A549 (cell line): ENCODE results near the gene ATG9A. TPM values are rescaled to one million over a fixed set of nuclear protein-coding genes. Genes with fewer than 3 reads are reported as not detected.

ENCODE experiments used
- ATAC-seq, 2 experiments: fragments of 200-7000 bp in 1 of 2; fragments of >200 bp in 1 of 2; cut with Nextera tagmentation in 1 of 2; cut with Tn5 transposase in 1 of 2; 3 replicates each; pipeline versions ENCODE4 v1.8.0 to v1.9.1; 2018 to 2020; ENCODE audit warnings: mild to moderate bottlenecking in 1 of 2, moderate library complexity in 1 of 2
- CTCF ChIA-PET: fragments of 300-600 bp; sonication (Branson Sonifier 250); formaldehyde crosslinking; extraction: SDS; loops from one replicate; lab custom pipeline; 2021; ENCODE audit warnings: antibody characterized with exemption, inconsistent platforms; lab: Yijun Ruan, JAX
- POLR2A ChIA-PET: fragments of 350-600 bp; formaldehyde crosslinking; extraction: SDS; loops from one replicate; lab custom pipeline; 2021; ENCODE audit warnings: antibody characterized with exemption, inconsistent platforms; lab: Yijun Ruan, JAX
- DNase-seq, 2 experiments: peaks; one replicate each; pipeline versions ENCODE4 v3.0.0 to v3.0.0-alpha.2; 2011 to 2016; ENCODE audit warnings: low read depth in 1 of 2, low spot score in 1 of 2
- FAIRE-seq: peaks from 2 replicates; lab custom pipeline; 2011; peaks lifted over from hg19 to GRCh38; lab: Jason Lieb, UNC
- H3K27ac ChIP-seq, 2 experiments: fragments of >200 bp; sonication (Bioruptor Twin); formaldehyde crosslinking; 3 replicates each; pipeline ENCODE4 v1.5.1; 2016 to 2017
- H3K4me1 ChIP-seq: fragments of >200 bp; sonication (Bioruptor Twin); formaldehyde crosslinking; 3 replicates; pipeline ENCODE4 v1.6.1; 2016
- H3K4me2 ChIP-seq: fragments of >200 bp; sonication (Bioruptor Twin); formaldehyde crosslinking; 3 replicates; pipeline ENCODE4 v1.6.1; 2016
- H3K4me3 ChIP-seq: fragments of >200 bp; sonication (Bioruptor Twin); formaldehyde crosslinking; 3 replicates; pipeline ENCODE4 v1.5.1; 2016
- H3K9me3 ChIP-seq: fragments of >200 bp; sonication (Bioruptor Twin); formaldehyde crosslinking; 3 replicates; pipeline ENCODE4 v1.6.1; 2016
- BHLHE40 ChIP-seq: IDR thresholded peaks from 2 replicates; pipeline ENCODE4 v1.6.1; 2012; ENCODE audit warnings: low read depth, low read length, inconsistent platforms
- CHD2 ChIP-seq: fragments of 150-350 bp; IDR thresholded peaks from 2 replicates; pipeline ENCODE4 v1.6.1; 2014; ENCODE audit warnings: low read length; ENCODE audit not compliant: partially characterized antibody
- EP300 ChIP-seq, 2 experiments: fragments of >200 bp; sonication (Bioruptor Twin); formaldehyde crosslinking; IDR thresholded peaks; 2 replicates in 1 of 2; 3 replicates in 1 of 2; pipeline ENCODE4 v1.6.1; 2016 to 2017
- HDAC2 ChIP-seq: fragments of 200-600 bp; sonication (generic); IDR thresholded peaks from 2 replicates; pipeline ENCODE4 v1.6.1; 2016
- HEYL ChIP-seq: fragments of 250-450 bp; sonication (Bioruptor Pico); IDR thresholded peaks from 2 replicates; pipeline ENCODE4 v1.8.0; 2021; ENCODE audit warnings: mild to moderate bottlenecking, moderate library complexity
- KDM1A ChIP-seq: fragments of 200-600 bp; sonication (generic); IDR thresholded peaks from 2 replicates; pipeline ENCODE4 v1.6.1; 2016; ENCODE audit warnings: low read depth, mild to moderate bottlenecking
- MAZ ChIP-seq: fragments of 150-350 bp; IDR thresholded peaks from 2 replicates; pipeline ENCODE4 v1.6.1; 2014; ENCODE audit warnings: antibody characterized with exemption, low read depth, low read length, borderline replicate concordance
- MYC ChIP-seq: IDR thresholded peaks from 2 replicates; pipeline ENCODE4 v1.6.1; 2012; ENCODE audit warnings: mild to moderate bottlenecking, inconsistent platforms, low read length, improper control_type of control experiment, borderline replicate concordance
- NFE2L2 ChIP-seq: fragments of 150-350 bp; conservative IDR thresholded peaks from 2 replicates; pipeline ENCODE4 v1.6.1; 2014; ENCODE audit warnings: low read length
- NPAS2 ChIP-seq: fragments of 250-450 bp; sonication (Bioruptor Pico); IDR thresholded peaks from 2 replicates; pipeline ENCODE4 v1.8.0; 2022; ENCODE audit warnings: mild to moderate bottlenecking, moderate library complexity, borderline replicate concordance
- PHF8 ChIP-seq: fragments of 200-600 bp; sonication (generic); IDR thresholded peaks from 2 replicates; pipeline ENCODE4 v1.6.1; 2016; ENCODE audit warnings: low read depth, mild to moderate bottlenecking, antibody characterized with exemption, moderate library complexity, borderline replicate concordance
- RAD21 ChIP-seq, 2 experiments: fragments of >200 bp in 1 of 2; sonication (Bioruptor Twin) in 1 of 2; formaldehyde crosslinking in 1 of 2; IDR thresholded peaks in 1 of 2; conservative IDR thresholded peaks in 1 of 2; 2 replicates in 1 of 2; 3 replicates in 1 of 2; pipeline ENCODE4 v1.6.1; 2012 to 2018; ENCODE audit warnings: inconsistent platforms in 1 of 2
- SMC3 ChIP-seq: fragments of >200 bp; sonication (Bioruptor Twin); formaldehyde crosslinking; IDR thresholded peaks from 3 replicates; pipeline ENCODE4 v1.6.1; 2018; ENCODE audit warnings: inconsistent platforms
- SREBF2 ChIP-seq: fragments of 450-650 bp; IDR thresholded peaks from 2 replicates; pipeline ENCODE4 v1.6.1; 2014; ENCODE audit warnings: mild to moderate bottlenecking, moderate library complexity
- TFCP2L1 ChIP-seq: fragments of 250-450 bp; sonication (Bioruptor Pico); IDR thresholded peaks from 2 replicates; pipeline ENCODE4 v1.5.0; 2021; ENCODE audit warnings: mild to moderate bottlenecking
- ZC3H11A ChIP-seq: fragments of 450-650 bp; IDR thresholded peaks from 2 replicates; pipeline ENCODE4 v1.6.1; 2014; ENCODE audit warnings: antibody characterized with exemption, mild to moderate bottlenecking
- WGBS: methylation state at CpG from one replicate; pipeline ENCODE4 v1.1.6; 2017; ENCODE audit errors: missing lambda C conversion rate; 5-methylcytosine and 5-hydroxymethylcytosine counted together
- polyA plus RNA-seq, 4 experiments: library from polyadenylated mRNA; depleted of rRNA in 3 of 4; stranded (reverse); fragments of >200 nt; fragmentation: RNase III in 1 of 4; extraction: RNeasy Plus Mini Kit Qiagen cat#74134 plus additional on column Dnase treatment in 1 of 4; gene quantifications; 2 replicates in 3 of 4; 3 replicates in 1 of 4; pipeline ENCODE4 v1.2.3, GENCODE V29; 2011 to 2017
- TF ChIP-seq, protein P1 (sequence below): fragments of 200-600 bp; sonication (generic); IDR thresholded peaks from 2 replicates; pipeline ENCODE4 v1.6.1; 2016; ENCODE audit warnings: antibody characterized with exemption, mild to moderate bottlenecking, moderate library complexity
- TF ChIP-seq, protein P2 (sequence below): fragments of >200 bp; sonication (Bioruptor Twin); formaldehyde crosslinking; IDR thresholded peaks from 2 replicates; pipeline ENCODE4 v1.6.1; 2016
- TF ChIP-seq, protein P3 (sequence below): fragments of 250-450 bp; sonication (Bioruptor Pico); IDR thresholded peaks from 2 replicates; pipeline ENCODE4 v1.5.0; 2021; ENCODE audit warnings: mild to moderate bottlenecking, moderate library complexity, borderline replicate concordance

ATG9A gene
- polyA plus RNA-seq, 2 of the 4 experiments (the other 2 are of a cell fraction) = 41.9 to 75.2 TPM

DNA sequence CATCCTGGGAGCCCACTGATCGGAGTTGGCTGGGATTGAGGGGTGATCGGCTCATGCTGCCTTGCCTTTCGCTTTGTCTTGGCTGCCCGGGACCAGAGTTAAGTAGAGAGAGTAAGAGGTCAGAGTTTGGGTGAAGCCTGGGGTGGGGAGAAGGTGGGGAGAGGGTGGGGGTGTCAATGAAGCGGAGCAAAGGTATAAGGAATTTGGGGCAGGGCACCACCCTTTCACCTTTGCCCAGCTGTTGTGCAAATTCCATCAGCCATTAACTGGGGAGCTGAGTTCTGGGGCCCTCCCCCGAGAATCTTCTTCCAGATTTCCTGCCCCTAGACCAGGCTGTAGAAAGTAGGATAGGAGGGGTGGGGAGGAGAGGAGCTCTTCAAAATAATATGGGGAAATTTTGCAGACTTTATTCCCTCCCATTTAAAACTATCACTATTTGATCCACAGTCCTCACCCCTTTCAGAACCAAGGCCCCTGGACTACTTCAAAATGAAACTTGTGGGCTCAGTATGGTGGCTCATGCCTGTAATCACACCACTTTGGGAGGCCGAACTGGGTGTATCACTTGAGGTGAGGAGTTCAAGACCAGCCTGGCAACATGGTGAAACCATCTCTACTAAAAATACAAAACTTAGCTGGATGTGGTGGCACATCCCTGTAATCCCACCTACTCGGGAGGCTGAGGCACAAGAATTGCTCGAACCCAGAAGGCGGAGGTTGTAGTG lies 59.3 kb downstream of the ATG9A start, which contains the start of gene SLC23A3:
Gene SLC23A3, minus strand, starts transcription at position 100 of the 725 bp plus-strand sequence. Its CDS starts 45 bp downstream, at position 55.
- no peak within 1 kb of the TSS for H3K27ac ChIP-seq
- WGBS = 81% methylated on average over 10 of the region's 10 CpGs
- no peak within 1 kb of the TSS for H3K4me3 ChIP-seq
- no peak within 1 kb of the TSS for H3K4me2 ChIP-seq
- FAIRE-seq = no peak
- no peaks in the 10 kb centered on the region for H3K9me3 ChIP-seq
- H3K4me1 ChIP-seq = no peaks in the 10 kb centered on the region
- CTCF ChIA-PET = interaction anchor here (0.6 to 10.6 kb wide), 23 partner anchors 12 to 398 kb away, joined by 3 to 177 read pairs (median 4); partner anchors contain the start of genes DNAJB2 and NHEJ1
- no peak for TF ChIP-seq EP300 (IDR thresholded peaks at IDR 0.05)
- TF ChIP-seq NPAS2 (CRISPR knock-in tag) = no peak
- TF ChIP-seq, protein P1, sequence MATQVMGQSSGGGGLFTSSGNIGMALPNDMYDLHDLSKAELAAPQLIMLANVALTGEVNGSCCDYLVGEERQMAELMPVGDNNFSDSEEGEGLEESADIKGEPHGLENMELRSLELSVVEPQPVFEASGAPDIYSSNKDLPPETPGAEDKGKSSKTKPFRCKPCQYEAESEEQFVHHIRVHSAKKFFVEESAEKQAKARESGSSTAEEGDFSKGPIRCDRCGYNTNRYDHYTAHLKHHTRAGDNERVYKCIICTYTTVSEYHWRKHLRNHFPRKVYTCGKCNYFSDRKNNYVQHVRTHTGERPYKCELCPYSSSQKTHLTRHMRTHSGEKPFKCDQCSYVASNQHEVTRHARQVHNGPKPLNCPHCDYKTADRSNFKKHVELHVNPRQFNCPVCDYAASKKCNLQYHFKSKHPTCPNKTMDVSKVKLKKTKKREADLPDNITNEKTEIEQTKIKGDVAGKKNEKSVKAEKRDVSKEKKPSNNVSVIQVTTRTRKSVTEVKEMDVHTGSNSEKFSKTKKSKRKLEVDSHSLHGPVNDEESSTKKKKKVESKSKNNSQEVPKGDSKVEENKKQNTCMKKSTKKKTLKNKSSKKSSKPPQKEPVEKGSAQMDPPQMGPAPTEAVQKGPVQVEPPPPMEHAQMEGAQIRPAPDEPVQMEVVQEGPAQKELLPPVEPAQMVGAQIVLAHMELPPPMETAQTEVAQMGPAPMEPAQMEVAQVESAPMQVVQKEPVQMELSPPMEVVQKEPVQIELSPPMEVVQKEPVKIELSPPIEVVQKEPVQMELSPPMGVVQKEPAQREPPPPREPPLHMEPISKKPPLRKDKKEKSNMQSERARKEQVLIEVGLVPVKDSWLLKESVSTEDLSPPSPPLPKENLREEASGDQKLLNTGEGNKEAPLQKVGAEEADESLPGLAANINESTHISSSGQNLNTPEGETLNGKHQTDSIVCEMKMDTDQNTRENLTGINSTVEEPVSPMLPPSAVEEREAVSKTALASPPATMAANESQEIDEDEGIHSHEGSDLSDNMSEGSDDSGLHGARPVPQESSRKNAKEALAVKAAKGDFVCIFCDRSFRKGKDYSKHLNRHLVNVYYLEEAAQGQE = no peak
- no peak for TF ChIP-seq PHF8
- TF ChIP-seq TFCP2L1 (CRISPR knock-in tag) = no peak
- TF ChIP-seq, protein P2, sequence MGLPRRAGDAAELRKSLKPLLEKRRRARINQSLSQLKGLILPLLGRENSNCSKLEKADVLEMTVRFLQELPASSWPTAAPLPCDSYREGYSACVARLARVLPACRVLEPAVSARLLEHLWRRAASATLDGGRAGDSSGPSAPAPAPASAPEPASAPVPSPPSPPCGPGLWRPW = no peak
- no peak for TF ChIP-seq BHLHE40
- no peak for TF ChIP-seq NFE2L2
- TF ChIP-seq HEYL (CRISPR knock-in tag) = no peak
- no peak for TF ChIP-seq RAD21 (conservative IDR thresholded peaks at IDR 0.05 in 1 of 2, IDR thresholded peaks at IDR 0.05 in 1 of 2)
- no peak for TF ChIP-seq SMC3
- no peak for TF ChIP-seq MYC
- no peak for TF ChIP-seq KDM1A
- TF ChIP-seq HDAC2 = no peak
- TF ChIP-seq CHD2 = no peak
- TF ChIP-seq, protein P3, sequence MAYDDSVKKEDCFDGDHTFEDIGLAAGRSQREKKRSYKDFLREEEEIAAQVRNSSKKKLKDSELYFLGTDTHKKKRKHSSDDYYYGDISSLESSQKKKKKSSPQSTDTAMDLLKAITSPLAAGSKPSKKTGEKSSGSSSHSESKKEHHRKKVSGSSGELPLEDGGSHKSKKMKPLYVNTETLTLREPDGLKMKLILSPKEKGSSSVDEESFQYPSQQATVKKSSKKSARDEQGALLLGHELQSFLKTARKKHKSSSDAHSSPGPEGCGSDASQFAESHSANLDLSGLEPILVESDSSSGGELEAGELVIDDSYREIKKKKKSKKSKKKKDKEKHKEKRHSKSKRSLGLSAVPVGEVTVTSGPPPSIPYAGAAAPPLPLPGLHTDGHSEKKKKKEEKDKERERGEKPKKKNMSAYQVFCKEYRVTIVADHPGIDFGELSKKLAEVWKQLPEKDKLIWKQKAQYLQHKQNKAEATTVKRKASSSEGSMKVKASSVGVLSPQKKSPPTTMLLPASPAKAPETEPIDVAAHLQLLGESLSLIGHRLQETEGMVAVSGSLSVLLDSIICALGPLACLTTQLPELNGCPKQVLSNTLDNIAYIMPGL (CRISPR knock-in tag) = no peak
- no peak for TF ChIP-seq ZC3H11A
- no peak for TF ChIP-seq MAZ
- no peak for TF ChIP-seq SREBF2
- TF ChIP-seq, all 56 proteins: peak for 0
- POLR2A ChIA-PET = interaction anchor here (1.6 kb wide), 1 partner anchor 79 kb away, joined by 4 read pairs; no protein-coding TSS in a partner anchor
- ATAC-seq (no peak), DNase-seq (no peak)

Other genes with a start within 250 kb of the ATG9A start
- not detected in 2 replicates for gene FEV, start 244.5 kb downstream of the ATG9A start, polyA plus RNA-seq (2011; rRNA removed)
- not detected in 3 replicates for gene FEV, start 244.5 kb downstream of the ATG9A start, polyA plus RNA-seq (2017; fragmentation: RNase III; extraction: RNeasy Plus Mini Kit Qiagen cat#74134 plus additional on column Dnase treatment)
- not detected in 2 replicates for gene CRYBA2, start 236.2 kb downstream of the ATG9A start, polyA plus RNA-seq (2011; rRNA removed)
- gene CRYBA2, start 236.2 kb downstream of the ATG9A start, polyA plus RNA-seq (2017; fragmentation: RNase III; extraction: RNeasy Plus Mini Kit Qiagen cat#74134 plus additional on column Dnase treatment) = not detected in 3 replicates
- gene CFAP65, start 188.1 kb downstream of the ATG9A start, polyA plus RNA-seq (2011; rRNA removed) = 0.09 and 0.12 TPM in 2 replicates
- 0.14 to 0.28 TPM (median 0.22 TPM) in 3 replicates for gene CFAP65, start 188.1 kb downstream of the ATG9A start, polyA plus RNA-seq (2017; fragmentation: RNase III; extraction: RNeasy Plus Mini Kit Qiagen cat#74134 plus additional on column Dnase treatment)
- not detected in 2 replicates for gene IHH, start 168.7 kb downstream of the ATG9A start, polyA plus RNA-seq (2011; rRNA removed)
- 0.08 to 0.13 TPM (median 0.10 TPM) in 3 replicates for gene IHH, start 168.7 kb downstream of the ATG9A start, polyA plus RNA-seq (2017; fragmentation: RNase III; extraction: RNeasy Plus Mini Kit Qiagen cat#74134 plus additional on column Dnase treatment)
- 31.8 and 34.7 TPM in 2 replicates for gene NHEJ1, start 68.8 kb downstream of the ATG9A start, polyA plus RNA-seq (2011; rRNA removed)
- gene NHEJ1, start 68.8 kb downstream of the ATG9A start, polyA plus RNA-seq (2017; fragmentation: RNase III; extraction: RNeasy Plus Mini Kit Qiagen cat#74134 plus additional on column Dnase treatment) = 18.5 to 19.1 TPM (median 18.8 TPM) in 3 replicates
- gene SLC23A3, start 59.6 kb downstream of the ATG9A start, polyA plus RNA-seq (2011; rRNA removed) = 0.39 and 0.66 TPM in 2 replicates
- gene SLC23A3, start 59.6 kb downstream of the ATG9A start, polyA plus RNA-seq (2017; fragmentation: RNase III; extraction: RNeasy Plus Mini Kit Qiagen cat#74134 plus additional on column Dnase treatment) = 0.80 to 0.90 TPM (median 0.83 TPM) in 3 replicates
- gene CNPPD1, start 52.7 kb downstream of the ATG9A start, polyA plus RNA-seq (2011; rRNA removed) = 22.1 and 27.6 TPM in 2 replicates
- 22.4 to 24.0 TPM (median 23.6 TPM) in 3 replicates for gene CNPPD1, start 52.7 kb downstream of the ATG9A start, polyA plus RNA-seq (2017; fragmentation: RNase III; extraction: RNeasy Plus Mini Kit Qiagen cat#74134 plus additional on column Dnase treatment)
- gene RETREG2, start 51.4 kb downstream of the ATG9A start, polyA plus RNA-seq (2011; rRNA removed) = 67.5 and 83.2 TPM in 2 replicates
- 42.7 to 53.3 TPM (median 52.8 TPM) in 3 replicates for gene RETREG2, start 51.4 kb downstream of the ATG9A start, polyA plus RNA-seq (2017; fragmentation: RNase III; extraction: RNeasy Plus Mini Kit Qiagen cat#74134 plus additional on column Dnase treatment)
- gene ZFAND2B, start 22.9 kb downstream of the ATG9A start, polyA plus RNA-seq (2011; rRNA removed) = 29.1 and 30.3 TPM in 2 replicates
- gene ZFAND2B, start 22.9 kb downstream of the ATG9A start, polyA plus RNA-seq (2017; fragmentation: RNase III; extraction: RNeasy Plus Mini Kit Qiagen cat#74134 plus additional on column Dnase treatment) = 18.8 to 21.2 TPM (median 19.0 TPM) in 3 replicates
- 62.5 and 71.0 TPM in 2 replicates for gene ABCB6, start 10.7 kb downstream of the ATG9A start, polyA plus RNA-seq (2011; rRNA removed)
- gene ABCB6, start 10.7 kb downstream of the ATG9A start, polyA plus RNA-seq (2017; fragmentation: RNase III; extraction: RNeasy Plus Mini Kit Qiagen cat#74134 plus additional on column Dnase treatment) = 48.8 to 55.0 TPM (median 51.3 TPM) in 3 replicates
- gene ANKZF1, start 170 bp upstream of the ATG9A start, polyA plus RNA-seq (2011; rRNA removed) = 29.5 and 30.3 TPM in 2 replicates
- 17.7 to 25.1 TPM (median 23.2 TPM) in 3 replicates for gene ANKZF1, start 170 bp upstream of the ATG9A start, polyA plus RNA-seq (2017; fragmentation: RNase III; extraction: RNeasy Plus Mini Kit Qiagen cat#74134 plus additional on column Dnase treatment)
- gene GLB1L, start 15.8 kb upstream of the ATG9A start, polyA plus RNA-seq (2011; rRNA removed) = 8.7 and 10.0 TPM in 2 replicates
- gene GLB1L, start 15.8 kb upstream of the ATG9A start, polyA plus RNA-seq (2017; fragmentation: RNase III; extraction: RNeasy Plus Mini Kit Qiagen cat#74134 plus additional on column Dnase treatment) = 5.8 to 8.0 TPM (median 5.9 TPM) in 3 replicates
- gene STK16, start 15.8 kb upstream of the ATG9A start, polyA plus RNA-seq (2011; rRNA removed) = 43.3 and 53.0 TPM in 2 replicates
- gene STK16, start 15.8 kb upstream of the ATG9A start, polyA plus RNA-seq (2017; fragmentation: RNase III; extraction: RNeasy Plus Mini Kit Qiagen cat#74134 plus additional on column Dnase treatment) = 36.9 to 40.4 TPM (median 37.0 TPM) in 3 replicates
- gene TUBA4B, start 23.6 kb upstream of the ATG9A start, polyA plus RNA-seq (2011; rRNA removed) = 0.94 and 1.3 TPM in 2 replicates
- gene TUBA4B, start 23.6 kb upstream of the ATG9A start, polyA plus RNA-seq (2017; fragmentation: RNase III; extraction: RNeasy Plus Mini Kit Qiagen cat#74134 plus additional on column Dnase treatment) = 0.55 to 0.73 TPM (median 0.71 TPM) in 3 replicates
- 222 and 251 TPM in 2 replicates for gene TUBA4A, start 24.3 kb upstream of the ATG9A start, polyA plus RNA-seq (2011; rRNA removed)
- 450 to 495 TPM (median 462 TPM) in 3 replicates for gene TUBA4A, start 24.3 kb upstream of the ATG9A start, polyA plus RNA-seq (2017; fragmentation: RNase III; extraction: RNeasy Plus Mini Kit Qiagen cat#74134 plus additional on column Dnase treatment)
- 25.6 and 31.0 TPM in 2 replicates for gene DNAJB2, start 49.7 kb upstream of the ATG9A start, polyA plus RNA-seq (2011; rRNA removed)
- 37.5 to 55.5 TPM (median 53.7 TPM) in 3 replicates for gene DNAJB2, start 49.7 kb upstream of the ATG9A start, polyA plus RNA-seq (2017; fragmentation: RNase III; extraction: RNeasy Plus Mini Kit Qiagen cat#74134 plus additional on column Dnase treatment)
- 0.44 and 0.62 TPM in 2 replicates for gene PTPRN, start 79.8 kb upstream of the ATG9A start, polyA plus RNA-seq (2011; rRNA removed)
- gene PTPRN, start 79.8 kb upstream of the ATG9A start, polyA plus RNA-seq (2017; fragmentation: RNase III; extraction: RNeasy Plus Mini Kit Qiagen cat#74134 plus additional on column Dnase treatment) = 0.90 to 1.1 TPM (median 0.97 TPM) in 3 replicates
- not detected in 2 replicates for gene RESP18, start 103.1 kb upstream of the ATG9A start, polyA plus RNA-seq (2011; rRNA removed)
- gene RESP18, start 103.1 kb upstream of the ATG9A start, polyA plus RNA-seq (2017; fragmentation: RNase III; extraction: RNeasy Plus Mini Kit Qiagen cat#74134 plus additional on column Dnase treatment) = not detected in 3 replicates
- gene DNPEP, start 158.3 kb upstream of the ATG9A start, polyA plus RNA-seq (2011; rRNA removed) = 29.0 and 38.4 TPM in 2 replicates
- gene DNPEP, start 158.3 kb upstream of the ATG9A start, polyA plus RNA-seq (2017; fragmentation: RNase III; extraction: RNeasy Plus Mini Kit Qiagen cat#74134 plus additional on column Dnase treatment) = 40.8 to 42.8 TPM (median 40.9 TPM) in 3 replicates
- gene DES, start 188.7 kb upstream of the ATG9A start, polyA plus RNA-seq (2011; rRNA removed) = 0.06 and 0.20 TPM in 2 replicates
- 0.09 TPM in 1 of 3 replicates, not detected in the others for gene DES, start 188.7 kb upstream of the ATG9A start, polyA plus RNA-seq (2017; fragmentation: RNase III; extraction: RNeasy Plus Mini Kit Qiagen cat#74134 plus additional on column Dnase treatment)
- 2.3 TPM in 2 replicates for gene SPEG, start 205.2 kb upstream of the ATG9A start, polyA plus RNA-seq (2011; rRNA removed)
- 9.3 to 13.0 TPM (median 11.5 TPM) in 3 replicates for gene SPEG, start 205.2 kb upstream of the ATG9A start, polyA plus RNA-seq (2017; fragmentation: RNase III; extraction: RNeasy Plus Mini Kit Qiagen cat#74134 plus additional on column Dnase treatment)